ENCODE measurements around the gene CHRND. TPM values are rescaled to one million over a fixed set of nuclear protein-coding genes. Genes with fewer than 3 reads are reported as not detected.

CHRND gene
- total and polyA plus RNA-seq, 2 of the 8 experiments (the other 6 are each of a cell fraction or from before 2014, with no cell fraction given): 0.24 TPM; not detected in 1

DNA sequence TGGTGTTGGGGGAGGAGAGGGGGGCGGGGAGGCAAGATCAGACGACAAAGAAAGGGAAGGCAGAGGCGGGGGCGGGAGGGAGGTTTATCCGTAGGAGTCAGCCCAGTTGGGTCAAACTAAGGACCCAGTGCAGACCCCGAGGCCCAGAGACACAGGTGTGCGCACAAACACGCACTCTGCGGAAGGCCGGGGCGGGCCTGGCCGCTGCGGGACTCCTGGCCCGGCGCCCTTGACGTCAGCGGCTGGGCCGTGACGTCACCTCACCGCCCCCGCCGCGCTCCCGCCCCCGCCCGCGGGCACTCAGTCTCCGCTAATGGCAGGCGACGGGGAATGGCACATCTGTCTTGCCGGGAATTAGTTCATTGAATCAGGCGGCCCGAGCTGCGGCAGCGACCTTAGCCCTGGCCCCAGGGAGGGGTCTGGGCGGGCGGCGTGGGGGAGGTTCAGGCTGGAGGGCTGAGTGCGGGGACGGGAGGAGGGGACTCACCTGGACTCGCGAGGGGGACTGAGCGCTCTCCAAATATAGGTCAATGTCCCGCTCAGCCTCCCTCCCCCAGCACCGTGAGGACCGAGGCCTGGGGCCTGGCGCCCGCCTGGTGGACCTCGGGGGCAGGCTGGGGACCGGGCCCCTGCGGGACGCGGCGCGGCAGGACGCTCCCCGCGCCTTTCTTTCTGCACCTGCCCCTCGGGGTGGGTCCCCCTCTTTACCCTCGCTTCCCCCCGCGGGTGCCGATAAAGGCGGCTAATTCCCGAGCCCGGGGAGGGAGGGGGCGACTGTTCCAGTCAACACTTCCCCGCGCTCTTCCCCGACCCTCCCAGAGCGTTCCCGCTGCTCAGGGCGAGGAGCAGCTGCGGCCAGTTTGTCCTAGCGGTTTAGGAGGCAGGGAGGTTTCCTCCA is 22.8 kb upstream of the CHRND start (continued):
- no peak for TF ChIP-seq RNF2 (IDR thresholded peaks at IDR 0.05; ENCODE audit: borderline replicate concordance, low read depth, low read length, missing control alignments, poor library complexity, severe bottlenecking)
- peak; percentile 96 for TF ChIP-seq CREB1 (IDR thresholded peaks at IDR 0.05)
- TF ChIP-seq KDM4A (IDR thresholded peaks at IDR 0.05; ENCODE audit: low read depth, low read length, severe bottlenecking): peak; percentile 97
- TF ChIP-seq, protein P1, sequence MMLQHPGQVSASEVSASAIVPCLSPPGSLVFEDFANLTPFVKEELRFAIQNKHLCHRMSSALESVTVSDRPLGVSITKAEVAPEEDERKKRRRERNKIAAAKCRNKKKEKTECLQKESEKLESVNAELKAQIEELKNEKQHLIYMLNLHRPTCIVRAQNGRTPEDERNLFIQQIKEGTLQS (IDR thresholded peaks at IDR 0.05; ENCODE audit: insufficient read depth, low read depth, low read length): no peak
- TF ChIP-seq CBX5 (IDR thresholded peaks at IDR 0.05; ENCODE audit: low read depth, low read length): no peak
